ENCODE data around the gene CTU2.

CTU2 gene

GRCh38 chr16:88715312-88716190, 9.2 kb downstream of the CTU2 start:
- DNase-seq, result no peak

GRCh38 chr16:88716201-88716600, 9.9 kb downstream of the CTU2 start:
- DNase-seq, result no peak

- DNase-seq, result no peak
Observed at GRCh38 chr16:88716601-88717001, 10.3 kb downstream of the CTU2 start.

DNA sequence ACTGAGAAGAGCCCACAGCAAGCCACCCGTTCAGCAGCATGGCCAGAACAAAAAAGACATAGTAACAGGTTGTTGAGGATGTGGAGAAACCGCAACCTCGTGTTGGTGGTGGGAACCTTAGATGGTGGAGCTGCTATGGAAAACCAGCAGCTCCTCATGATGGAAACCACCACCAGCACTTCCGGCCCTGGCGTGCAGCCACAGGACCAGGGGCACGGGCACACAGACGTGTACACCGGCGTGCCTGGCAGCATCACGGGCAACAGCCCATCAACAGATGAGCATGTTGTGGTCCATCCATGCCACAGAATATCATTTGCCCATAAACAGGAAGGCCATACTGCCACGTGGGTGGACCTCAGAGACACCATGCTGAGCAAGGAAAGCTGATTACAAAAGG, 11.9 kb downstream of the CTU2 start:
- DNase-seq, result no peak

GRCh38 chr16:88719267-88719932, 13.1 kb downstream of the CTU2 start:
- no peak for DNase-seq

DNA sequence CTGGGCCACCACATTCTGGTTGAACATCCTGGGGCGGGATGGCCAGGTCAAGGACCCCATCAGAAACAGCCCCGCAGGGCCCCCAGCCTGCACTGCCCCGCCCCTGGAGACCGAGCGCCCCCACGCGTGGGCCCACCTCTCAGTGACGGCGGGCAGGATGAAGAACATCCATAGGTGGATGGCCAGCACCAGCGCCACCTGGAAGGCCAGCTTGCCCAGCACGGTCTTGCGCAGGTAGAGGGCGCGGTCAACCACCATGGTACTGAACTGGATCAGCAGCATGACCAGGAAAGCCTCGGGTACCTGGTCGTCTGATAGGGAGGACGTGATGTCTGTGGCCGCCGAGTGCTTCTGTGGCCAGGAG, 13.6 kb downstream of the CTU2 start:
- no peak for DNase-seq

DNA sequence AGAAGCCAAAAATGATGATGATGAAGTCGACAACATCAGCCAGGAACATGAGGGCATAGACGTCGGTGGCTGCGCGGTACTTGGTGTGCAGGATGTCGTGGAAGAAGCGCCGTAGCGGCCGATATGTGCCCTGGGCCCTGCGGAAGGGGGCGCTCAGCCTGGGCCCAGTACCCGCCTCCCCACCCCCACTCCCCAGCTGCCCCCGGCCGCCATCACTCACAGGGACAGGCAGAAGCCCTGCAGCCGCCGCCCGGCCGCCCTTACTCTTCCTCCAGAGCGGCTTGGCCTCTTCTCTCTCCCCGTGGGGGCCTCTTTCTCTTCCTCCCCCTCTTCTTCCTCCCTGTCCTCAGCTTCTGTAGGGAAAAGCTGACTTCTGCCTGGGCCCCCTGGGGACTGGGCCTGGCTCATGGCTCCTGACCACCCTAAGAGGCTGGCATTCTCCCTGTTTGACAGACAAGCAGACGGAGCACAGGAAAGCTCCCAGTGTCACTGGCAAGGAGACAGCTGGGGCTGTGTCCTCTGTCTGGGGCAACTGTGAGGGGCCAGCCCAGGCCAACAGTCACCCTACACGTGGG, 14.2 kb downstream of the CTU2 start:
- no peak for DNase-seq

GRCh38 chr16:88721236-88721635, 14.9 kb downstream of the CTU2 start:
- DNase-seq, result no peak

DNA sequence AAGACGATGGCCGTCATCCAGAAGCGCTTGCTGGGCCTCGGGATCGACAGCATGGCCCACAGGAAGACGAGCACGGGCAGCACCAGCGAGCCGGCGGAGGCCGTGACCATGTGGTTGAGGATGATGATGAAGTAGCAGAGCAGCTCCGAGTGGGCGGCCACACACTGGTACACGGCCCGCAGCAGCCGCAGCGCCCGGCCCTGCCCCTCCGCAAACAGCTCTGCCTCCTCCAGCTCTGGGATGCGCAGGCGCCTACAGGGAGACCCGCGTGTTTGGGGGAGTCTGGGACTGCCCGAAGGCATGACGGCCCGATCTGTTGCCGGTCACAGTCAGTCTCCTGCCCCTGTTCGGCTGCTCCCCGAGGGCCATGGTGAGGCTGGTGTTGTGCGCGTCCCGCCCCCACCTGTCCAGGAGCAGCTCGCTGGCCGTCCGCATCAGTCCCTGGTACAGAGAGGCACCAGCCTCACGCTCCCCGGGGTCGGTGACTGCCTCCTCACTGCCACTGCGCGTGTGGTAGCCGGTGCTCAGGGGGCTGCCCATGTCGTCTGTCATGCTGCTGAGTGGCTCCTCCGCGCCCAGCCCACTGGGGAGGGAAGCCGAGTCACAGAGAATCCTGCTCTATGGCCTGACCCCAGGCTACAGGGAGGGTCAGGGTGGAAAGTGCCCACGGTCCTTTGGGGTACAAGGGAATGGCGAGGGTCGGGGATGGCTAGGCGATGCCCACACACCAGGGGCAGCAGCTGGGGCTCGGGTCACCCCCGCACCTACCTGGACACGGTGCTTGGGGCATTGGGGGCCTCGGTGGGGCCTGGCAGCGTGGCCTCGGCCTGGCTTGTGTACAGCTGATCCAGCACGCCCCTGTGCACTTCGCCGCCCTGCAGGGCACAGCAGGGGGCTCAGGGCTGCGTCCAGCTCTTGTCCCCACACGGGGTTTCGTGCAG, 15.8 kb downstream of the CTU2 start:
- DNase-seq, result no peak

DNA sequence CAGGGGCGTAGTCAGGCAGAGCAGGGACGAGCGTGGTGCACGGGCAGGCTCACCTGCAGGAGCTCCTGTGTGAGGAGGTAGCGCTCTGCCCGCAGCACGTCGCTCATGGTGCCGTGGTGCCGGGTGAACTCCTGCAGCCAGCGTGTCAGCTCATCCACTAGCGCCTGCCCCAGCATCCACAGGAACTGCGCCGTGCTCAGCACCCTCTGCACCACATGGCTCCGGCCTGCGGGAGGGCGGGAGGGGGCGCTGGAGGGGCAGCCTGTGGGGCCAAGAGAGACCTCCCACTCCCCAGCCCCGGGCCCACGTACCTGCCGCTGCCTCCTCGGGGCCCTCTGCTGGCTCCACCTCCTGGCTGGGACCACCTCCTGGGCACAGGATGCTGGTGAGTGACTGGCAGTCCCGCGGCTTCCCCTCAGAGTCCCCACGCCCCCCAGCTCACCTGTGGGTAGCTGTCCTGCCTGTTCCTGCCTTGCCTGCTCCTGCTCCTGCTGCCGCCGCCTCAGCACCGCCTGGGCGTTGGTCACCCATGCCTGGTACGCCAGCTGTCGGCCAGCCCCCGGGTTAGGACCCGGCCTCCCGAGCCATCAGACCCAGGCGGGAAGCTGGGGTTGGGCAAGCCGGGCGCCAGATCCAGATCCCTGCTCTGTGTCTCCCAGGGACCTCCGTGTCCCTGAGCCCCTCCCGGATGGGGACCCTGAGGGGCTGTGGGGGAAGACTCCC, 16.6 kb downstream of the CTU2 start:
- DNase-seq, result no peak

- DNase-seq, result no peak
Observed at GRCh38 chr16:88723507-88723887, 17.2 kb downstream of the CTU2 start.

DNA sequence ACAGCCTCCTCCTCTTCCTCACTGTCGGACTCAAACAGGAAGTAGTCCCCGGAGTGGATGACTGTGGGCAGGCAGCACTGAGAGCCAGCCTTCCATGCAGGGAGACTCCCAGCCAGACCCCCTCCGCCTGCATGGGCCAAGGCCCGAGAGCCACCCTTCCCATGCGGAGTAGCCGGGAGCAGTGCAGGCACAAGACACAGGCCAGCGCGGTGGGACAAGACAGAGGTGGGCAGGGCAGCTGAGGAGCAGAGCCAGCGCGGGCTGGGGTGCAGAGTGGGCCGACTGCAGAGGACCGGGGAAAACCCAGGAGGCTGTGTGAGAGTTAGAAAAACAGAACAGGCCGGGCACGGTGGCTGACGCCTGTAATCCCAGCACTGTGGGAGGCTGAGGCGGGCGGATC, 17.6 kb downstream of the CTU2 start:
- DNase-seq, result no peak

DNA sequence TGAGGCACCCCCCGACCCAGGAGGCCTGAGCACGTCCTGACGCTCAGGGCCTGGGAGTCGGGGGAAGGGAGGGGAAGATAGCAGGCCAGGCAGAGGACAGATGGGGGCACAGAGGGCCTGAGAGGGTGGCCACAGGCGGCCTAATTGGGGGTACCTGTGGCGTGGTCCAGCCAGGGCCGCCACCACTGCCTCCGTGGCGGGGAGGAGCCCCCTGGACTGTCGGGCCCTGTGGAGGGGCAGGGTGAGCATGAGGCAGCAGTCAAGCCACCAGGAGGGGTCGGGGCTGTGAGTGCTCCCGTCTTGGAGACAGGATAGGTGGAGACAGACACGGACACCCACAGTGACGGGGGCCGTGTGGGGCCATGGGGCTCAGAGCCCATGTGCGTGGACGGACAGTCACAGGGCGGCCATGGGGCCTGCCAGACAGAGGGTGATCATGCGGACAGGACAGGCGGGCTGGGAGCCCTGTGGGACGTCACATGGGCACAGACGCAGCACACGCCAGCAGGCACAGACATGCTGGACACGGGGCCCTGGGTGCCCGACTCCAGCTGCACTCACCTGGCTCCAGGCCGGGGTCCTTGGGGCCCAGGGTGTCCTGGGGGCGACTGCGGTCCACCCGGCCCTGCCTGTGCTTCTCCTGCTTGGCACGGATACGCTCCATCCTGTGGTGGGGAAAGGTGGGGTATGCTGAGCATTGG, 18.7 kb downstream of the CTU2 start:
- DNase-seq, result no peak

GRCh38 chr16:88725609-88726407, 19.5 kb downstream of the CTU2 start:
- DNase-seq, result no peak

DNA sequence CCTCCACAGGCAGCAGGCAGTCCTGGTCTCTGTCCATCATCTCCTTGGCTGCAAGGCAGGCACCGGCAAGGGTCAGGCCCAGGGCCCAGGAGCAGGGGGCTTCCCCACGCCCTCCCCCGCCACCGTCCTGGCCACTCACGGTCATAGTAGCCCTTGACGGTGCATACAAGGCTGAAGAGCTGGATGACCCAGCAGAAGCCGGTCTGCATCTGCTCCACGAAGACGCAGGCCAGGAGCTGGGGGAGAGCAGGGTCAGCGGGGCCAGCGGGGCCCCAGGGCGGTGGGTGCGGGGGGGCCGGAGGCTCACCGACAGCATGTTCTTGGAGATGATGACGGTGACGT, 20.1 kb downstream of the CTU2 start:
- no peak for DNase-seq

GRCh38 chr16:88726981-88727380, 20.7 kb downstream of the CTU2 start:
- no peak for DNase-seq

- DNase-seq, result no peak
Observed at GRCh38 chr16:88727871-88728270, 21.6 kb downstream of the CTU2 start.

DNA sequence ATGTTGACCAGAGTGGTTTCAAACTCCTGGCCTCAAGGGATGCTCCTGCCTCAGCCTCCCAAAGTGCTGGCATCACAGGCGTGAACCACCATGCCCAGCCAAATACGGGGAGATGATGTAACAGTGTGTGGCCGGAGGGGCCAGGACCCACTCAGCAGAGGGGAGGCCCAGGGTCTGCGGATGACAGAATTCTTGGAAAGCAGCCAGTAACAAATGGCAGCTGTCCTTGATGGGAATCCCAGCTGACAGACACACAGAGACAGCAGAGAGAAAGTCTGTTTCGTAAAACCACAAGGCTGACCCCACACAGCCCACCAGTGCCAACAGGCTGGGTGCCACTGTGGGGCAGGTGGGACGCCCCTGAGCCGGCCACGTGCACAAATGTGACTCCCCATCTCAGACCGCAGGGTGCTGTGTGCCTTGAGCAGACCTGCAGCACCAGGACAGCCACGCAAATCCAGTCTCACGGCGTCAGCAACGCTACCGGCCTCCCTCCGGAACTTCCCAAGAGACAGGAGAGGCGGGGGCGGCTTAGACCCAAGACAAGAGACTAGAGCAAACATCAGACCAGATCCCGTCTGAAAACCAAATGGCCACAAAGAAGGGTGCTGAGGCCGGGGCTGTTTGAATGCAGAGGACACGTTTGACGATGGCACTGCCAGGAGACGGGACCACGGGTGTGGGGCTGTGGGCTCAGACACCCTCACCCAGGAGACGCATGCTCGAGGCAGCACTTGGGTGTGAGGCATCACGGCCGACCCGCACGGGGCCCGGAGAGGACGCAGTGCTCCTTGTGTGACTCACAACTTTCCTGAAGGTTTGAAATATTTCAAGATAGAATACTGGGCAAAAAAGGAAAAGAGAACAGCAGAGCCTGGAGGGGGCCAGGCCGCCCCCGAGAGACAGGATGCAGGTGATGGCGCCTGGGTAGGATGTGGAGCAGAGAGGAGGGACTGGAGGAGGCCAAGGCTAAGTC, 24.6 kb downstream of the CTU2 start:
- DNase-seq, result no peak

GRCh38 chr16:88731699-88732098, 25.4 kb downstream of the CTU2 start:
- peak; percentile 49 for DNase-seq
